Body of pancreas (tissue), 4 donors: ENCODE results near the gene ENTREP3. TPM values are rescaled to one million over a fixed set of nuclear protein-coding genes. Genes with fewer than 3 reads are reported as not detected.

Experiments
- ATAC-seq: fragments of 150-250 bp; one replicate; pipeline ENCODE4 v1.9.1; 2016
- DNase-seq, 4 donors: peaks; one replicate each; pipeline ENCODE4 v3.0.0-alpha.2; 2019
- H3K27ac ChIP-seq, 4 donors: fragments of 200-600 bp; sonication (generic); 1 replicate in 3 of 4; 2 replicates in 1 of 4; pipeline versions ENCODE4 v1.5.1 to v1.6.1; 2016 to 2019; ENCODE audit warnings: mild to moderate bottlenecking in 1 of 4, mixed read lengths in 1 of 4, moderate library complexity in 1 of 4
- H3K27me3 ChIP-seq, 2 donors: fragments of 200-600 bp; sonication (generic); one replicate each; pipeline ENCODE4 v1.6.0; 2016; ENCODE audit warnings: mild to moderate bottlenecking in 1 of 2
- H3K36me3 ChIP-seq, 2 donors: fragments of 200-600 bp; sonication (generic); replicated peaks in 1 of 2; 2 replicates each; pipeline ENCODE4 v1.5.1; 2016; ENCODE audit warnings: low read depth in 2 of 2; ENCODE audit not compliant: insufficient read depth in 1 of 2
- H3K4me1 ChIP-seq: fragments of 200-600 bp; sonication (generic); one replicate; pipeline ENCODE4 v1.6.0; 2016
- H3K4me3 ChIP-seq, 2 donors: fragments of 200-600 bp; sonication (generic); 1 replicate in 1 of 2; 2 replicates in 1 of 2; pipeline ENCODE4 v1.5.1; 2016 to 2019
- H3K9me3 ChIP-seq, 3 donors: fragments of 200-600 bp; sonication (generic); 1 replicate in 2 of 3; 2 replicates in 1 of 3; pipeline ENCODE4 v1.5.1; 2016
- POLR2A ChIP-seq, 3 donors: fragments of 450-650 bp; IDR thresholded peaks; one replicate each; pipeline ENCODE4 v1.6.1; 2016; ENCODE audit warnings: antibody characterized with exemption in 3 of 3, mild to moderate bottlenecking in 2 of 3
- WGBS, 2 donors: methylation state at CpG; one replicate each; pipeline ENCODE4 v1.1.5; 2017; 5-methylcytosine and 5-hydroxymethylcytosine counted together
- intact Hi-C: fragments of 100-400 bp; cut with DNase I; formaldehyde crosslinking; loops from one replicate; pipeline ENCODE4 v1.15.1; 2023
- total RNA-seq, 2 donors: library from RNA; depleted of rRNA; stranded (reverse); fragments of >200 nt; gene quantifications; one replicate each; pipeline ENCODE4 v1.1.0, GENCODE V29; 2016
- TF ChIP-seq, protein P1 (sequence below), 7 experiments: fragments of 450-650 bp in 4 of 7; fragments of 200-600 bp in 3 of 7; sonication (generic) in 3 of 7; IDR thresholded peaks; one replicate each; pipeline ENCODE4 v1.5.1; 2016 to 2019; ENCODE audit warnings: antibody characterized with exemption in 7 of 7

ENTREP3 gene
- total RNA-seq, 2 donors from 2014 or later: 6.2 to 12.2 TPM

DNA sequence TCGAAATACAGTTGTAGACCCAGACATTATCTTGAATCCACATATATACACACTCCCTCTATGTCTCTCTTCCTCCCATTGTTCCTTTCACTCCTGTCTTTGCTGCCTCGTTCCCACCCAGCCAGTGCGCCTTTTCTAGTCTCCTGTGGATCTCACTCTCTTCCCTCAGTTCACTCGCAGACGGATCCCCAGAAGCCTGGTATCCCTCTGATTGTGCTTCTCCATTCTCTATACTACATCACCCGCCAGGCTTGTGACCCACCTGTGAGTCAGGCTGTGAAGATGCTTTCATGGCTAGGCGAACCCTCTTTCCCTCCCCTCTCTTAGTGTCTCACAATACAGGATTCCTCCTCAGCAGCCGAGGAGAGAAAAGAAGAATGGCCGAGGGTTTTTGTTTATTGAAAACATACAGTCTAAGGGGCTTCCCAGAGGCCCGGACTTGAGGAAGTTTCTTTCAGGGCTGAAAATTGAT is 23.4 kb upstream of the ENTREP3 start:
- Histone ChIP-seq H3K4me1 (peaks cover 13% of the 10 kb centered on the region), H3K27ac (no peak overlapping the region), H3K9me3 (no peaks in the 10 kb centered on the region), H3K36me3 (no peaks in the 10 kb centered on the region), H3K27me3 (no peaks in the 10 kb centered on the region), H3K4me3 (no peak overlapping the region)
- intact Hi-C loops: no loop called here
- WGBS, 2 donors: 53 to 60% methylated on average over 10 of the region's 10 CpGs
- DNase-seq (no peak), ATAC-seq (no peak)
- TF ChIP-seq, protein P1, sequence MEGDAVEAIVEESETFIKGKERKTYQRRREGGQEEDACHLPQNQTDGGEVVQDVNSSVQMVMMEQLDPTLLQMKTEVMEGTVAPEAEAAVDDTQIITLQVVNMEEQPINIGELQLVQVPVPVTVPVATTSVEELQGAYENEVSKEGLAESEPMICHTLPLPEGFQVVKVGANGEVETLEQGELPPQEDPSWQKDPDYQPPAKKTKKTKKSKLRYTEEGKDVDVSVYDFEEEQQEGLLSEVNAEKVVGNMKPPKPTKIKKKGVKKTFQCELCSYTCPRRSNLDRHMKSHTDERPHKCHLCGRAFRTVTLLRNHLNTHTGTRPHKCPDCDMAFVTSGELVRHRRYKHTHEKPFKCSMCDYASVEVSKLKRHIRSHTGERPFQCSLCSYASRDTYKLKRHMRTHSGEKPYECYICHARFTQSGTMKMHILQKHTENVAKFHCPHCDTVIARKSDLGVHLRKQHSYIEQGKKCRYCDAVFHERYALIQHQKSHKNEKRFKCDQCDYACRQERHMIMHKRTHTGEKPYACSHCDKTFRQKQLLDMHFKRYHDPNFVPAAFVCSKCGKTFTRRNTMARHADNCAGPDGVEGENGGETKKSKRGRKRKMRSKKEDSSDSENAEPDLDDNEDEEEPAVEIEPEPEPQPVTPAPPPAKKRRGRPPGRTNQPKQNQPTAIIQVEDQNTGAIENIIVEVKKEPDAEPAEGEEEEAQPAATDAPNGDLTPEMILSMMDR (IDR thresholded peaks at IDR 0.05): no peak
- no peak for TF ChIP-seq POLR2A (IDR thresholded peaks at IDR 0.05)

DNA sequence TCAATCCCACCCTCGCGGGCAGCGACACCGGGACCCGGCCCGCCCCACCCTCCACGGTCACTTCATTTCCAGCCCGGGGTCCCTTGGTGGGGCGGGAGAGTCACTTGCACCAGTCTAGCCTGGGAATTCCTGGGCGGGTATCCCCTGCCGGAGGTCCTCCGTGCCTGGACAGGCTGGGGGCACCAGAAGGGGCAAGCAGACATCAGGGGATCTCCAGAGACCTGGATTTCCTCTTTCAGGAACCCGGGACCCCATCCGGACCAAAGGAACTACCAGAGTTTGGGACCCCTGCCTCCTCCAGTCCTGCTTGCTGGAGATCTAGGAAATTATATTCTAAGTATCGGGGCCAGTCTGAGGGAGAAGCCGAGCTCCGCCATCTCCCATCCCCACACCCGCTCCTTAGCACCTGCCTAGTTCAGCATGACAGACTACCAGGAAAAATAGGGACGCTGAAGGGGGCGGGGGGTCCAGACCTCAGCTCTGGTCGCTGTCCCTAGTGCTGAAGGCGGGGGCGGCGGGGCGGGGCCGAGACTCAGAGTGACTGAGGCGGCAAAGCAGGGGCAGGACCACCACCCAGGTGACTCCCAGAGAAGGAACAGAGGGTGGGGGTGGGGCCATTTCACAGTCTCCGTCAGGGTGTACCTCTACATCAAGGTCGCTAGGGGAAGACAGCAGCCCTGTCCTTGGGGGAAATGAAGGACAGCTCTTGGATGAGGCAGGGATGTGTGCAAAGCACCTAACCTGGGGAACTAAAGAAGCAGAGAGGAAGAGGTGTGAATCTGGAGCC is 22.8 kb upstream of the ENTREP3 start:
- no peaks in the 10 kb centered on the region for H3K36me3 ChIP-seq
- intact Hi-C loops: no loop called here
- TF ChIP-seq POLR2A (IDR thresholded peaks at IDR 0.05): no peak
- TF ChIP-seq, protein P1 (IDR thresholded peaks at IDR 0.05): peak in 3 of 7 experiments; percentile 24 to 31 (median 26)
- H3K27ac ChIP-seq: peak overlapping the region; percentile 8 to 66 (median 26)
- no peaks in the 10 kb centered on the region for H3K9me3 ChIP-seq
- peak; percentile 56 to 72 (median 60) for DNase-seq
- peaks cover 14% of the 10 kb centered on the region for H3K4me1 ChIP-seq
- ATAC-seq: peak; percentile 2
- no peaks in the 10 kb centered on the region for H3K27me3 ChIP-seq
- peak overlapping the region; percentile 46 to 88 for H3K4me3 ChIP-seq
- 1% methylated on average over 14 to 29 of the region's 29 CpGs for whole genome bisulfite sequencing, 2 donors

DNA sequence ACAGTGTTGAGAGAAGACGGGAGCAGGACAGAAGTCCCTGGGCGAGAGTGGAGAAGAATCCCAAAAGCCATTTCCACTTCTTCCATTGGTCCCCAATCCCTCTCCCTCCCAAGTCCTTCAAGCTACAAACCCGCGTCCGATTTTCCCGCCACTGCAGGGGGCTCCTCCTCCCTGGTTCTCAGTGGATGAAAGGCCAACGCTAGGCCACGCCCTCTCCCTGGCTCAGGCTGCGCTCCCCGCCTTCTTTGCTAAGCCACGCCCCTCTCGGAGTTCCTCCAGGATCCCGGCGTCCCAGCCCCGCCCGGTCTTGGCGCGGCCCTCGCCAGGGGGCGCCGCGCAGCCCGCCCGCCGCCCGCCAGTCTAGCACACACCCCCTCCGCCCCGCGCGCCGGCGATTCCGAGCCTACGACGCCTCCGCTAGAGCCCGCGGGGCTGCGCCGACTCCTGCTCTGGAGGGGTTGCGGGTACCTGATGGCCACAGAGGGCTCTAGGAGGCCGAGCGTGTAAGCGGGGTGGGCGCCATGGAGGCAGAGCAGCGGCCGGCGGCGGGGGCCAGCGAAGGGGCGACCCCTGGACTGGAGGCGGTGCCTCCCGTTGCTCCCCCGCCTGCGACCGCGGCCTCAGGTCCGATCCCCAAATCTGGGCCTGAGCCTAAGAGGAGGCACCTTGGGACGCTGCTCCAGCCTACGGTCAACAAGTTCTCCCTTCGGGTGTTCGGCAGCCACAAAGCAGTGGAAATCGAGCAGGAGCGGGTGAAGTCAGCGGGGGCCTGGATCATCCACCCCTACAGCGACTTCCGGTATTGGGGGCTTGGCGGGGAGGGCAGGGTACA is 22.0 kb upstream of the ENTREP3 start, which contains the start of gene HCN3:
Gene HCN3, plus strand, starts transcription at position 394 of the 832 bp plus-strand sequence. Its CDS starts 128 bp downstream, at position 522.
- TF ChIP-seq POLR2A (IDR thresholded peaks at IDR 0.05): no peak
- TF ChIP-seq, protein P1 (IDR thresholded peaks at IDR 0.05): peak; percentile 33 to 88 (median 67)
- DNase-seq (peak; percentile 98 to 99 (median 99)), ATAC-seq (peak; percentile 91)
- peak within 1 kb of the TSS; percentile 46 to 88 for H3K4me3 ChIP-seq
- WGBS, 2 donors: 1 to 5% methylated on average over 6 to 68 of the region's 68 CpGs
- H3K9me3 ChIP-seq: no peaks in the 10 kb centered on the region
- peaks cover 17% of the 10 kb centered on the region for H3K4me1 ChIP-seq
- no peaks in the 10 kb centered on the region for H3K36me3 ChIP-seq
- peak within 1 kb of the TSS; percentile 8 to 66 (median 44) for H3K27ac ChIP-seq
- no peaks in the 10 kb centered on the region for H3K27me3 ChIP-seq
- intact Hi-C loops: no loop called here

DNA sequence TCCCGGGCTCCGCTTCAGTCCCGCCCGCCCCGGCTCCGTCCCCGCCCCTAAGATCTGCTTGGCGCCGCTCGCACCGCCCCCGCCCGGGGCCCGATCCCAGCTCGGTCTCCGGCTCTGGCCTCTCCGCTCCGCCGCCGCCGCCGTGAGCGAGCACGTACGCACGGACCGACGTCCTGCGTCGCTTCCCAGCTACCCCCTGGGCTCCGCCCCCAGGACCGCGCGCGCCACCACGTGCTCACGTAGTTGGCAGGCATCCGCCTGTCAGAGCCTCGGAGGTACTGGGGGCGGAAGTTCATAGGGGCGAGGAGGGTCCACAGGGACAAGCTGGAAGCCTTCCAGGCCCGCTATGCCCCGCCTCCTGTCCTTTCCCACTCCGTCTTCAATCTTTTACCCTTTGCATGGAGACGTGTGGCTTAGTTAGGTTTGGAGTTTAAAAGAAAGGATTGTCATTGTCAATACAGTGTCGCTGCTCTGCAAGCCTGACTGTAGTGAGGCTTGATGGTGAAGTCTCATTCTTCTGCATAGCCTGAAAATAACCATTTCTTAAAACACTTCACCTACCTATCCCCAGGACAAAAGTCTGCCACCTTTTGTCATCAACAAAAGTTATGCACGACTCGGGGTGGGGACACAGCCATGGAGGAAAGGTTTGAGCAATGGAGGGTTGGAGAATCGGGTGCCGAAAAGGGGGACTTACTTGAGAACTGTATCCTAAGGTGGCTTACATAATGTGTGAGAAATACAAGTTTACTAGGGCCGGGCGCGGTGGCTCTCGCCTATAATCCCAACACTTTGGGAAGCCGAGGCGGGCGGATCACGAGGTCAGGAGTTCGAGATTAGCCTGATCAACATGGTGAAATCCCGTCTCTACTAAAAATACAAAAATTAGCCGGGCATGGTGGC is 18.3 kb upstream of the ENTREP3 start, which contains the start of gene CLK2:
Gene CLK2, minus strand, starts transcription at position 162 of the 903 bp plus-strand sequence. CDS start 2,527 bp downstream, outside the sequence.
- Histone ChIP-seq H3K27ac (peak within 1 kb of the TSS; percentile 90 to 97 (median 94)), H3K9me3 (no peaks in the 10 kb centered on the region), H3K36me3 (peaks cover 8 to 17% of the 10 kb centered on the region in 2 donors), H3K4me3 (peak within 1 kb of the TSS; percentile 73 to 98), H3K27me3 (no peaks in the 10 kb centered on the region), H3K4me1 (peaks cover 33% of the 10 kb centered on the region)
- ATAC-seq (peak; percentile 86), DNase-seq (peak; percentile 95 to 96 (median 96))
- 16 to 31% methylated on average over 23 to 36 of the region's 61 CpGs for WGBS, 2 donors
- intact Hi-C loops: no loop called here
- peak; percentile 52 to 83 (median 66) for TF ChIP-seq POLR2A (IDR thresholded peaks at IDR 0.05)
- TF ChIP-seq, protein P1 (IDR thresholded peaks at IDR 0.05): peak in 1 of 7 experiments; percentile 12
